ENCODE measurements around the gene SLC35D1.
"Not testable (repeated sequence)": the region's sequence is repeated elsewhere in the genome, so short reads cannot be mapped to it uniquely, and the experiment has no call there.

Gene SLC35D1

GRCh38 chr1:66985835-66986234, 68.1 kb downstream of the SLC35D1 start:
- no peak for DNase-seq (ENCODE audit: low spot score)

- DNase-seq (ENCODE audit: low spot score) = no peak
Observed at GRCh38 chr1:66984491-66984890, 69.5 kb downstream of the SLC35D1 start.

- DNase-seq (ENCODE audit: low spot score) = no peak
Observed at GRCh38 chr1:66982561-66983260, 71.2 kb downstream of the SLC35D1 start.

GRCh38 chr1:66981679-66982078, 72.3 kb downstream of the SLC35D1 start:
- no peak for DNase-seq (ENCODE audit: low spot score)

- DNase-seq (ENCODE audit: low spot score) = no peak
Observed at GRCh38 chr1:66980745-66981367, 73.1 kb downstream of the SLC35D1 start.

- DNase-seq (ENCODE audit: low spot score) = not testable (repeated sequence)
Observed at GRCh38 chr1:66979621-66980020, 74.3 kb downstream of the SLC35D1 start.

GRCh38 chr1:66978201-66978600, 75.7 kb downstream of the SLC35D1 start:
- no peak for DNase-seq (ENCODE audit: low spot score)

- DNase-seq (ENCODE audit: low spot score) = no peak
Observed at GRCh38 chr1:66968574-66968973, 85.4 kb downstream of the SLC35D1 start.

- not testable (repeated sequence) for DNase-seq (ENCODE audit: low spot score)
Observed at GRCh38 chr1:66966188-66966873, 87.6 kb downstream of the SLC35D1 start.

- no peak for DNase-seq (ENCODE audit: low spot score)
Observed at GRCh38 chr1:66957938-66958337, 96.0 kb downstream of the SLC35D1 start.

- DNase-seq (ENCODE audit: low spot score) = no peak
Observed at GRCh38 chr1:66954208-66954607, 99.7 kb downstream of the SLC35D1 start.

- no peak for DNase-seq (ENCODE audit: low spot score)
Observed at GRCh38 chr1:66951513-66951912, 102.4 kb downstream of the SLC35D1 start.

Data from SW480 (cell line).